Measurements from ENCODE around the gene MAD2L1BP.

MAD2L1BP gene

DNA sequence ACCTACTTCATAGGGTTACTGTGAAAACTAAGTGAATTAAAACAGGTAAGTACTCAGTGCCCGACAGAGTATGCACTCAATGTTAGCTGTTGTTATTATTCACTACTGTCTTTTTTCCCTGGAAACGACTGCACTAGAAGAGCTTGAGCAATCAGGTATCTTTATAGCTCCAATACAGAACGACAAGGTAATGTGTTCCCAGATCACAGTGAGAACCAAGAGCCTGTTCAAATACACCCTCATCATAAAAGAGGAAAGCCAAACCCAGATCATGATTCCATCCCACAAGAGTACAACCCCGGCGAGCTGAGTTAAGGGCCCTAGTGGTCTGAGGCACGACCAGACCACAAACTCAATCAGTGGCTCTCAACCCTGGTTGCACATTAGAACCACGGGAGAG, 42.1 kb downstream of the MAD2L1BP start:
- DNase-seq (ENCODE audit: extremely low read depth, low read depth), result no peak
- TF ChIP-seq, protein P1, sequence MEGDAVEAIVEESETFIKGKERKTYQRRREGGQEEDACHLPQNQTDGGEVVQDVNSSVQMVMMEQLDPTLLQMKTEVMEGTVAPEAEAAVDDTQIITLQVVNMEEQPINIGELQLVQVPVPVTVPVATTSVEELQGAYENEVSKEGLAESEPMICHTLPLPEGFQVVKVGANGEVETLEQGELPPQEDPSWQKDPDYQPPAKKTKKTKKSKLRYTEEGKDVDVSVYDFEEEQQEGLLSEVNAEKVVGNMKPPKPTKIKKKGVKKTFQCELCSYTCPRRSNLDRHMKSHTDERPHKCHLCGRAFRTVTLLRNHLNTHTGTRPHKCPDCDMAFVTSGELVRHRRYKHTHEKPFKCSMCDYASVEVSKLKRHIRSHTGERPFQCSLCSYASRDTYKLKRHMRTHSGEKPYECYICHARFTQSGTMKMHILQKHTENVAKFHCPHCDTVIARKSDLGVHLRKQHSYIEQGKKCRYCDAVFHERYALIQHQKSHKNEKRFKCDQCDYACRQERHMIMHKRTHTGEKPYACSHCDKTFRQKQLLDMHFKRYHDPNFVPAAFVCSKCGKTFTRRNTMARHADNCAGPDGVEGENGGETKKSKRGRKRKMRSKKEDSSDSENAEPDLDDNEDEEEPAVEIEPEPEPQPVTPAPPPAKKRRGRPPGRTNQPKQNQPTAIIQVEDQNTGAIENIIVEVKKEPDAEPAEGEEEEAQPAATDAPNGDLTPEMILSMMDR (IDR thresholded peaks at IDR 0.05; ENCODE audit: low read depth, low read length, missing control alignments), result no peak

DNA sequence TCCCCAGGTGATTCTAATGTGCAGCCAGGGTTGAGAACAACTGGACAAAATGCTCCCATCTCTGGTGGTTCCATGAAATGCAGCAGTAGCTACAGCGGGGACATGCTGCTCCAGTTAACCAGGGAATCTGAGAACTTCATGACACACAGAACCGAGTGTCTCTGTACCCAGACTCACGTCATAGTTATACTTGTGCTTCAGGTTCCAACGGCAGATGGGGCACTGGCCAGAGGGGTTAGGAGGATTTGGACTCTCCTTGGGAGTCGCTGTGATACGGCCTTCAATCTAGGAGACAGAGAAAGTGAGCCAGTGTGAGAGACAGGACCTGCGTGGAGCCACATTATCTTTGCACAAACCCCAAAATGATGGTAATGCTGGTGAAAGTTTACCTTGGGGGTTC, 42.7 kb downstream of the MAD2L1BP start:
- TF ChIP-seq, protein P1 (IDR thresholded peaks at IDR 0.05; ENCODE audit: low read depth, low read length, missing control alignments), result no peak
- no peak for DNase-seq (ENCODE audit: extremely low read depth, low read depth)
- no peak overlapping the region for H3K4me3 ChIP-seq (replicated peaks; ENCODE audit: low read depth, low read length)

More for the DNA sequence above, 42.1 kb downstream of the MAD2L1BP start:
- no peak overlapping the region for H3K4me3 ChIP-seq (replicated peaks; ENCODE audit: low read depth, low read length)

DNA sequence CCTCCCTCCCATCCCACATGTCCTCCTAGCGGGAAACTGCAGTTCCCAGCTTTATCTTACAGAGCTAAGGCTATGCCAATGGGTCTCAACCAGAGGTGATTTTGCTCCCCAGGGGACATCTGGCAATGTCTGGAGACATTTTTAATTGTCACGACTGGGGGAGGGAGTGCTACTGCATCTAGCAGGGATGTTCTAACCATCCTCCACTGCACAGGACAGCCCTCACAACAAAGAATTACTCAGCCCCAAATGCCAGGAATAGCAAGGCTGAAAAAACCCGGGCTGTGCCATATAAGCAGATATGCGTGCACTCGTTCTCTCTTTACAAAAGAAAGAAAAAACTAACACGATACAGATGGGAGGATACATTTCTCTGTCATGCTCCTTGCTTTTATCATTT, 43.4 kb downstream of the MAD2L1BP start:
- H3K4me3 ChIP-seq (replicated peaks; ENCODE audit: low read depth, low read length), result no peak overlapping the region
- DNase-seq (ENCODE audit: extremely low read depth, low read depth), result no peak
- TF ChIP-seq, protein P1 (IDR thresholded peaks at IDR 0.05; ENCODE audit: low read depth, low read length, missing control alignments), result no peak

DNA sequence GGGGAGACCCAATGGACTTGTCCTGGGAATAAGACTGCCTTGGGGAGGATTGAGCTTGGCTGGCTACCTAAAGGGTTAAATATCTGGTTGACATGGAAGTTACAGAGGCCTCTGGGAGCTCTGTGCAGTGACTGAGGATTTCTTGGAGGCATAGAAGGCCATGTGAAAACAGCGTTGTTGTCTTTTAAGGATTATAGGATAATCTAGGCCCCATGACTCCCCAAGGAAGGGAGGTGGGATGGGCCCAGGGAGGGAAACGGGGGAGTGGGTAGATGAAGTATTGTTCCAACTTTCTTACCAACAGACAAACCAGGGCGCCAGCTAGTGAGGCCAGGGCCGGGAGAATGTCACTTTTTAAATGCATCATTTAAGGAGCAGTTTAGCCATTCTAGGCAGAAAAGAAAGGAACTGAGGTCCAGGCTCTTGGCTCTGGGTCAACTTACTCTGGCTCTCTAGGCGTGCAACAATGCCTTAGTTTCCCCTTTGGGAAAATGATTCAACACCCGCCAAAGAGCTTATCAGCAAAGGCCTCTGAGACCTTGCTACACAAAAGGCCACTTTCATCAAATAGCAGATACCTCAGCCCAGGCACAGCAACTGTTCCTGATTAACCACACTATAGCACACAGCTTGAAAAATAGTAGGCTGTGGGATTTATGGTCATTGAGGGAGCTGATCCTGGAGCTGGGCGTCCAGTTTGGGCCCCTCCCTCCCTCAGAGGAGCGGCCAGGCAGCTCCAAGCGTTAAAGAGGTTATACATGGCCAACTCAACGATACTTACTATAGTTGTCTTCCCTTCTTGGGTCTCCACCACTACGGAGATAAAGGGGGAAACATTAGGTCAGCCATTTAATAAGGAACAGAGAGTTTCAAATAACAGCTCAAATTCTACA, 44.9 kb downstream of the MAD2L1BP start:
- no peak for DNase-seq (ENCODE audit: extremely low read depth, low read depth)
- TF ChIP-seq, protein P1 (IDR thresholded peaks at IDR 0.05; ENCODE audit: low read depth, low read length, missing control alignments), result no peak
- no peak overlapping the region for H3K4me3 ChIP-seq (replicated peaks; ENCODE audit: low read depth, low read length)

DNA sequence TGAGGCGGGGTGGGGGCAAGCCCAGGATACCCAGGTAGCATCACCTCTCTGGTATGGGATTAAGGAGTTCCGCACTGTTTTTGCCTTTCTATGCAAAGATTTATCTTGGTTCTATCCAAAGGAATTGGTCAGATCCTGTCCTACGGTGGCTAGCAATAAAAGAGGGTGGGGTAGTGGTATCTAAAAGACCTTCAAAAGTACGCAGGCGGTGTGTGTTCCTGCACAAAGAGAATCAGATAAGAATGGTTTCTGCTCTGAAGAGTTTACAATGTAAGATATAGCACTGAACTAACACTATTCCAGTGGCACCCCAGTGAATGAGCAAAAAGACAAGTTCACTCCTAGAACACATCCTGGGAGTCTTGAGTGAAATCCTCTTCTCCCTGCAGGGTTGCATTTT, 45.7 kb downstream of the MAD2L1BP start:
- DNase-seq (ENCODE audit: extremely low read depth, low read depth), result no peak
- TF ChIP-seq, protein P1 (IDR thresholded peaks at IDR 0.05; ENCODE audit: low read depth, low read length, missing control alignments), result no peak
- no peak overlapping the region for H3K4me3 ChIP-seq (replicated peaks; ENCODE audit: low read depth, low read length)

DNA sequence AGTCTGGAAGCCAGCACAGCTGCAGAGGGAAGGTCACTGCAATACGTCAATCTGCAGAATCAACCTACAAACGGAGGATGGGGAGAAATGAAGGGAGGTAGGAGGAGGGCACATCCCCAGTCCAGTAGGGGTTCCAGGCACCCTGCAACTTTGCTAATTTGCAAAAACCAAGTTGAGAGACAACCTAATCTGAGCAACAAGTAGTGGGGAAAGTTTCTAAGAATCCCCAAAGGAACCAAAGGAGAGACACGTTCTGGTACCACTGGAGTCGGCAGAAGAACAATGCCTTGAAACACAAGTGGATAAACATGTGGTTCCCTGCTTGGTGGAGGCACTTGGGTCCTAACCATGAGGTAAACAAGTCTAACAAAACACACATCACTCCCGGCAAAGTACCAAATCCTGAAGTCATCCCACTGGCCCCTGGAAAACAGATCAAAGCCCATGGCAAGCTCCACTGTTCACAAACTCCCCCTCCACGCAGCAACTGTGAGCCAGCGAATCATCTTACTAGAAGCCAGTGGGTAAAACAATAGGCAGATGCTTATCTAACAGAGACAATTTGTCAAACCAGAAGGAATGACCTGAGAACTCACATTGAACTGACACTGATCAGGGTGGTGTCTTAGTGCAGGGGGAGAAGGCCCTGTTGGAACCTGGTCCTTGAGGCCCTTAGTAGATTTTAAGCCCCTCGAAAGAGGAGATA, 47.2 kb downstream of the MAD2L1BP start:
- DNase-seq (ENCODE audit: extremely low read depth, low read depth), result no peak
- no peak overlapping the region for H3K4me3 ChIP-seq (replicated peaks; ENCODE audit: low read depth, low read length)
- TF ChIP-seq, protein P1 (IDR thresholded peaks at IDR 0.05; ENCODE audit: low read depth, low read length, missing control alignments), result no peak
